NCI-H2081 treated with DMSO at 0.1 percent for 48 hours (cell line): ENCODE data around the gene MARCHF10.

Experiments used
- DNase-seq: peaks from one replicate; lab custom pipeline; 2025; lab: John Stamatoyannopoulos, UW

Gene MARCHF10

GRCh38 chr17:62676231-62676943 lies 131.7 kb downstream of the MARCHF10 start:
- DNase-seq: no peak

- DNase-seq: no peak
Measured at GRCh38 chr17:62675701-62676100, 132.4 kb downstream of the MARCHF10 start.

GRCh38 chr17:62675260-62675659 lies 132.9 kb downstream of the MARCHF10 start:
- DNase-seq: no peak

- DNase-seq: no peak
Measured at GRCh38 chr17:62674841-62675240, 133.3 kb downstream of the MARCHF10 start.

GRCh38 chr17:62674363-62674739 lies 133.8 kb downstream of the MARCHF10 start:
- DNase-seq: no peak

GRCh38 chr17:62673614-62674362 lies 134.3 kb downstream of the MARCHF10 start:
- DNase-seq: no peak

- no peak for DNase-seq
Measured at GRCh38 chr17:62672957-62673356, 135.2 kb downstream of the MARCHF10 start.

GRCh38 chr17:62671553-62671952 lies 136.6 kb downstream of the MARCHF10 start:
- no peak for DNase-seq

- DNase-seq: no peak
Measured at GRCh38 chr17:62670202-62670821, 137.8 kb downstream of the MARCHF10 start.

GRCh38 chr17:62668091-62668804 lies 139.9 kb downstream of the MARCHF10 start:
- no peak for DNase-seq

- DNase-seq: no peak
Measured at GRCh38 chr17:62666801-62667591, 141.1 kb downstream of the MARCHF10 start.

- no peak for DNase-seq
Measured at GRCh38 chr17:62666061-62666800, 141.9 kb downstream of the MARCHF10 start.

- DNase-seq: no peak
Measured at GRCh38 chr17:62665599-62665998, 142.5 kb downstream of the MARCHF10 start.

- DNase-seq: no peak
Measured at GRCh38 chr17:62664336-62665120, 143.6 kb downstream of the MARCHF10 start.

- DNase-seq: no peak
Measured at GRCh38 chr17:62663304-62663703, 144.8 kb downstream of the MARCHF10 start.

- DNase-seq: no peak
Measured at GRCh38 chr17:62662855-62663254, 145.3 kb downstream of the MARCHF10 start.

GRCh38 chr17:62661337-62661736 lies 146.8 kb downstream of the MARCHF10 start:
- no peak for DNase-seq

- no peak for DNase-seq
Measured at GRCh38 chr17:62660629-62661118, 147.4 kb downstream of the MARCHF10 start.

- no peak for DNase-seq
Measured at GRCh38 chr17:62658136-62658920, 149.8 kb downstream of the MARCHF10 start.
